Stomach (tissue), 9 donors: ENCODE data around the gene CUL5. TPM values are rescaled to one million over a fixed set of nuclear protein-coding genes. Genes with fewer than 3 reads are reported as not detected.

Source experiments
- DNase-seq, 2 donors: peaks; one replicate each; pipeline versions ENCODE4 v3.0.0 to v3.0.0-alpha.2; 2013 to 2019
- H3K27ac ChIP-seq, 5 donors: fragments of 200-600 bp in 4 of 5; sonication (generic) in 4 of 5; one replicate each; pipeline ENCODE4 v1.5.1; 2013 to 2019; ENCODE audit warnings: mild to moderate bottlenecking in 1 of 5, moderate library complexity in 1 of 5
- H3K27me3 ChIP-seq, 3 donors: fragments of 200-600 bp; sonication (generic); one replicate each; pipeline ENCODE4 v1.5.1; 2017 to 2019; ENCODE audit warnings: mixed run types in 1 of 3
- H3K36me3 ChIP-seq, 4 donors: fragments of 200-600 bp; sonication (generic); 1 replicate in 3 of 4; 2 replicates in 1 of 4; pipeline ENCODE4 v1.5.1; 2016 to 2019
- H3K4me1 ChIP-seq, 4 donors: fragments of 200-600 bp; sonication (generic); one replicate each; pipeline ENCODE4 v1.5.1; 2016 to 2019
- H3K4me3 ChIP-seq, 4 donors: fragments of 200-600 bp; sonication (generic) in 3 of 4; one replicate each; pipeline ENCODE4 v1.5.1; 2016 to 2019; ENCODE audit warnings: mild to moderate bottlenecking in 1 of 4
- H3K9me3 ChIP-seq, 4 donors: fragments of 200-600 bp; sonication (generic); one replicate each; pipeline ENCODE4 v1.5.1; 2016 to 2019
- EP300 ChIP-seq: sonication (generic); formaldehyde crosslinking; IDR thresholded peaks from one replicate; pipeline ENCODE4 v1.6.1; 2017; ENCODE audit warnings: antibody characterized with exemption
- POLR2A ChIP-seq, 4 donors: fragments of 450-650 bp; IDR thresholded peaks; one replicate each; pipeline ENCODE4 v1.6.1; 2016; ENCODE audit warnings: antibody characterized with exemption in 4 of 4, control low read depth in 2 of 4, mild to moderate bottlenecking in 1 of 4, moderate library complexity in 1 of 4
- POLR2AphosphoS5 ChIP-seq, 3 donors: sonication (generic); formaldehyde crosslinking; IDR thresholded peaks; one replicate each; pipeline ENCODE4 v1.6.1; 2016; ENCODE audit warnings: antibody characterized with exemption in 3 of 3
- WGBS, 5 donors: extraction: QIAGEN DNeasy Blood & Tissue Kit in 3 of 5; methylation state at CpG; one replicate each; pipeline versions ENCODE4 v1.1.5 to v1.1.7; 2013 to 2018; 5-methylcytosine and 5-hydroxymethylcytosine counted together
- intact Hi-C: fragments of 100-400 bp; cut with DNase I; formaldehyde crosslinking; loops from one replicate; pipeline ENCODE4 v1.15.1; 2023; ENCODE audit warnings: low total_unique reads
- polyA plus RNA-seq, 3 donors: library from polyadenylated mRNA; stranded (reverse); fragments of 200-250 nt; gene quantifications; one replicate each; pipeline ENCODE4 v1.2.3, GENCODE V29; 2013
- total RNA-seq, 5 donors: library from RNA; depleted of rRNA; stranded (reverse); fragments of >200 nt; gene quantifications; one replicate each; pipeline versions ENCODE4 v1.1.0 to v1.2.3, GENCODE V29; 2014 to 2016
- TF ChIP-seq, protein P1 (sequence below), 7 experiments: fragments of 450-650 bp in 4 of 7; fragments of 200-600 bp in 3 of 7; sonication (generic) in 3 of 7; IDR thresholded peaks; one replicate each; pipeline ENCODE4 v1.5.1; 2016 to 2019; ENCODE audit warnings: antibody characterized with exemption in 7 of 7, control low read depth in 2 of 7, mild to moderate bottlenecking in 1 of 7
- donor health status: healthy with polysubstance abuse.
- donor health status: Bipolar disorder and iron deficiency.
- donor health status: healthy.

Gene CUL5
- total and polyA plus RNA-seq, 8 donors = 5.0 to 98.0 (median 27.6) TPM

DNA sequence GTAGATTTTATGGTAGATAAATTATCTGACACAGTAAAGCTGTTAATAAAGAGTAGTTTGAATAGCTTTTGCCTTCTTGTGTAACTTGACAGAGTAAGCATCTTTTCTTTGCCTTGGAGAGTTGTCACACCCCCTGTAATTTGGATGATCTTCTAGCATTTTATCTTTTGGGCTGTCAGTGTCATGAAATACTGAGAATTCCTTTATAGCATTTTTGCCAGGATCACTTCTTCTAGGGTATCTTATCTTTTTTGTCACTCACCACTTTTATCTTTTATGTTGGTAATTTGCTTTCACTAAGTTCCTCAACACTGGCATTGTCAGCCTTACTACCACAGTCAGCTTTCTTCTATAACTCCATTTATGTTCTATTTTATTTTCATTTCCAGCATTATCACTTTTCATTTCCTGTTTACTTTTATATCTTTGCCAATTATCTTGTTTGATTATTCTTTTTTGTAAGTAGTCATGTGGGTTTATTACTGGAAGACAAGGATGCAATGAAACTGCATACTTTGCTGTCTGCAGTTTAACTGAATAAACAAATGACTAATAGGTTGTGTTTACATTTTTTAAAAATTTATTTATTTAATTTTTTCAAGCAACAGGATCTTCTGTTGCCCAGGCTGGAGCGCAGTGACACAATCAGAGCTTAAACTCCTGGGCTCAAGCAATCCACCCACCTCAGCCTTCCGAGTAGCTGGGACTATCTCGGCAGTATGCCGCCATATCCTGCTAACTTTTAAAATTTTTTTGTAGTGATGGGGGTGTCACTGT is 84.6 kb downstream of the CUL5 start:
- no peak for DNase-seq
- Histone ChIP-seq H3K27ac (peak overlapping the region in 2 of 5 donors; percentile 19 to 44), H3K4me1 (peaks cover 0 to 12% (median 7%) of the 10 kb centered on the region in 4 donors), H3K27me3 (no peaks in the 10 kb centered on the region), H3K36me3 (peaks cover 9 to 78% (median 71%) of the 10 kb centered on the region in 4 donors), H3K9me3 (no peaks in the 10 kb centered on the region), H3K4me3 (no peak overlapping the region)
- intact Hi-C loops = no loop called here
- WGBS, 5 donors = 77 to 80% (median 79%) methylated on average over 4 of the region's 4 CpGs
- TF ChIP-seq, protein P1, sequence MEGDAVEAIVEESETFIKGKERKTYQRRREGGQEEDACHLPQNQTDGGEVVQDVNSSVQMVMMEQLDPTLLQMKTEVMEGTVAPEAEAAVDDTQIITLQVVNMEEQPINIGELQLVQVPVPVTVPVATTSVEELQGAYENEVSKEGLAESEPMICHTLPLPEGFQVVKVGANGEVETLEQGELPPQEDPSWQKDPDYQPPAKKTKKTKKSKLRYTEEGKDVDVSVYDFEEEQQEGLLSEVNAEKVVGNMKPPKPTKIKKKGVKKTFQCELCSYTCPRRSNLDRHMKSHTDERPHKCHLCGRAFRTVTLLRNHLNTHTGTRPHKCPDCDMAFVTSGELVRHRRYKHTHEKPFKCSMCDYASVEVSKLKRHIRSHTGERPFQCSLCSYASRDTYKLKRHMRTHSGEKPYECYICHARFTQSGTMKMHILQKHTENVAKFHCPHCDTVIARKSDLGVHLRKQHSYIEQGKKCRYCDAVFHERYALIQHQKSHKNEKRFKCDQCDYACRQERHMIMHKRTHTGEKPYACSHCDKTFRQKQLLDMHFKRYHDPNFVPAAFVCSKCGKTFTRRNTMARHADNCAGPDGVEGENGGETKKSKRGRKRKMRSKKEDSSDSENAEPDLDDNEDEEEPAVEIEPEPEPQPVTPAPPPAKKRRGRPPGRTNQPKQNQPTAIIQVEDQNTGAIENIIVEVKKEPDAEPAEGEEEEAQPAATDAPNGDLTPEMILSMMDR (IDR thresholded peaks at IDR 0.05) = no peak
- TF ChIP-seq EP300 (no peak), POLR2AphosphoS5 (IDR thresholded peaks at IDR 0.05) (no peak), POLR2A (IDR thresholded peaks at IDR 0.05) (no peak)

DNA sequence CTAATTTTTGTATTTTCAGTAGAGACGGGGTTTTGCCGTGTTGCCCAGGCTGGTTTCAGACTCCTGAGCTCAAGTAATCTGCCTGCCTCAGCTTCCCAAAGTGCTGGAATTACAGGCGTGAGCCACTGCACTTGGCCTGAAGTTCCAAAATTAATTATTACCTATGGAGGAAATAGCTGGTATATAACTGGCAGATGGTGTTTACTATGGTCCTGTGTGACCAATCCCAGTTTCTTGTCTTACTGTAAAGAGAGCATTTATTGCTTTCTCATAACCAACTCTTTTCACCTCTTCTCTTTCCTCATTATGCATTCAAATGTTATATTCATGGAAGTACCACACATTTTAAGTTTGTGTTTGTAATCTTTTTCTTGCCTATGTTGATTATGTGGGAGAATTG is 88.5 kb downstream of the CUL5 start:
- TF ChIP-seq EP300 (no peak), POLR2AphosphoS5 (IDR thresholded peaks at IDR 0.05) (no peak), POLR2A (IDR thresholded peaks at IDR 0.05) (no peak)
- TF ChIP-seq, protein P1 (IDR thresholded peaks at IDR 0.05) = no peak
- peaks cover 0 to 12% (median 7%) of the 10 kb centered on the region in 4 donors for H3K4me1 ChIP-seq
- H3K9me3 ChIP-seq = no peaks in the 10 kb centered on the region
- 75 to 87% (median 82%) methylated on average over 3 of the region's 3 CpGs for WGBS, 5 donors
- no peak overlapping the region for H3K4me3 ChIP-seq
- no peak overlapping the region for H3K27ac ChIP-seq
- H3K36me3 ChIP-seq = peaks cover 5 to 82% (median 77%) of the 10 kb centered on the region in 4 donors
- intact Hi-C loops = no loop called here
- no peak for DNase-seq
- H3K27me3 ChIP-seq = no peaks in the 10 kb centered on the region

- 91 to 98% (median 95%) methylated on average over 1 of the region's 1 CpG for WGBS, 5 donors
- Histone ChIP-seq H3K4me1 (no peaks in the 10 kb centered on the region), H3K27me3 (no peaks in the 10 kb centered on the region), H3K9me3 (no peaks in the 10 kb centered on the region), H3K36me3 (peaks cover 6 to 96% (median 91%) of the 10 kb centered on the region in 4 donors), H3K27ac (no peak overlapping the region), H3K4me3 (no peak overlapping the region)
- no peak for TF ChIP-seq POLR2A (IDR thresholded peaks at IDR 0.05)
- no peak for TF ChIP-seq POLR2AphosphoS5 (IDR thresholded peaks at IDR 0.05)
- TF ChIP-seq, protein P1 (IDR thresholded peaks at IDR 0.05) = no peak
- no peak for TF ChIP-seq EP300
- intact Hi-C loops = no loop called here
- DNase-seq = no peak
Observed at GRCh38 chr11:108101090-108101775, 92.5 kb downstream of the CUL5 start.

- Histone ChIP-seq H3K9me3 (no peaks in the 10 kb centered on the region), H3K27ac (no peak overlapping the region), H3K27me3 (no peaks in the 10 kb centered on the region), H3K36me3 (peaks cover 0 to 9% (median 4%) of the 10 kb centered on the region in 4 donors), H3K4me1 (peaks cover 6 to 15% (median 10%) of the 10 kb centered on the region in 4 donors), H3K4me3 (no peak overlapping the region)
- 89 to 95% (median 92%) methylated on average over 4 of the region's 4 CpGs for whole genome bisulfite sequencing, 5 donors
- intact Hi-C loops = no loop called here
- no peak for DNase-seq
- TF ChIP-seq POLR2AphosphoS5 (IDR thresholded peaks at IDR 0.05) = no peak
- TF ChIP-seq EP300 = no peak
- TF ChIP-seq, protein P1 (IDR thresholded peaks at IDR 0.05) = no peak
- TF ChIP-seq POLR2A (IDR thresholded peaks at IDR 0.05) = no peak
Observed at GRCh38 chr11:108111126-108111525, 102.4 kb downstream of the CUL5 start.
